ENCODE measurements around the gene SKOR1. TPM values are rescaled to one million over a fixed set of nuclear protein-coding genes. Genes with fewer than 3 reads are reported as not detected.

The SKOR1 gene
- total RNA-seq, 1 donor: not detected

DNA sequence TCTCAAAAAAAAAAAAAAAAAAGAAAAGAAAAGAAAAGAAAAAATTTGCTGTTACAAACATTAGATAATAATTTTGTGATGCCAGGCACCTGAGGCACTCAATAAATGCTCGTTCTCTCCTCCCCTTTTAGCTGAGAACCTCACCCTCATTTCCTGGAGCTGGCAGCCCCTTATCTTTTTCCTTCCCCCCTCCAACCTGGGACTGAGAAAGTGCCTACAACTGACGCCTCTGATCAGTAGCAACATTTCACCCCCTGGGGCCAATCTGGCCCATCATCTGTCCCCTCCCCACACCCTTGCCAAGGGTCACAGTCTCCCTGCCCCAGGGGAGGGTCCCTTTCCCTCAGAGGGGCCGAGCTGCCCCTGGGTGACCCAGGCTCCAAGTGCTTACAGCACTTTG lies 27.1 kb downstream of the SKOR1 start:
- no peak for DNase-seq (ENCODE audit: low read depth)
- H3K4me3 ChIP-seq (ENCODE audit: low read depth, low read length): no peak overlapping the region
- TF ChIP-seq, protein P1, sequence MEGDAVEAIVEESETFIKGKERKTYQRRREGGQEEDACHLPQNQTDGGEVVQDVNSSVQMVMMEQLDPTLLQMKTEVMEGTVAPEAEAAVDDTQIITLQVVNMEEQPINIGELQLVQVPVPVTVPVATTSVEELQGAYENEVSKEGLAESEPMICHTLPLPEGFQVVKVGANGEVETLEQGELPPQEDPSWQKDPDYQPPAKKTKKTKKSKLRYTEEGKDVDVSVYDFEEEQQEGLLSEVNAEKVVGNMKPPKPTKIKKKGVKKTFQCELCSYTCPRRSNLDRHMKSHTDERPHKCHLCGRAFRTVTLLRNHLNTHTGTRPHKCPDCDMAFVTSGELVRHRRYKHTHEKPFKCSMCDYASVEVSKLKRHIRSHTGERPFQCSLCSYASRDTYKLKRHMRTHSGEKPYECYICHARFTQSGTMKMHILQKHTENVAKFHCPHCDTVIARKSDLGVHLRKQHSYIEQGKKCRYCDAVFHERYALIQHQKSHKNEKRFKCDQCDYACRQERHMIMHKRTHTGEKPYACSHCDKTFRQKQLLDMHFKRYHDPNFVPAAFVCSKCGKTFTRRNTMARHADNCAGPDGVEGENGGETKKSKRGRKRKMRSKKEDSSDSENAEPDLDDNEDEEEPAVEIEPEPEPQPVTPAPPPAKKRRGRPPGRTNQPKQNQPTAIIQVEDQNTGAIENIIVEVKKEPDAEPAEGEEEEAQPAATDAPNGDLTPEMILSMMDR (IDR thresholded peaks at IDR 0.05; ENCODE audit: insufficient read depth, low read depth, low read length): no peak

DNA sequence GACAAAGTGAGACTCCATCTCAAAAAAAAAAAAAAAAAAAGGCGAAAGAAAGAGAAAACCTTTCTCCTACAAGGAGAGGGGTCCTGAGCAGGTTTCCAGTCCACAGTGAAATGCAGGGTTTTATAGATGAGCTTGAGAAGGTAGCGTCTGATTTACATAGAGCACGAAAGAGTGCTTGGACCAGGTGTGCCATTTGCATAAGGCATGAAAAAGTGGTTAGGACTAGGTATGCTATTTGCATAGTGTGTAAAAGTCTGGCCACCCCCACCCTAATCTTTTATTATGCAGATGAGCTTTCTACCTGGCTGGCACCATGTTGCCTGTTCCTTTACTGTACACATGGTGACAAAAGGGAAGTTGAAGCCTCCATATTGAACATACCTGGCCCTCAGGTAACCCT lies 28.1 kb downstream of the SKOR1 start:
- H3K4me3 ChIP-seq (ENCODE audit: low read depth, low read length): no peak overlapping the region
- TF ChIP-seq, protein P1 (IDR thresholded peaks at IDR 0.05; ENCODE audit: insufficient read depth, low read depth, low read length): no peak
- DNase-seq (ENCODE audit: low read depth): no peak

DNA sequence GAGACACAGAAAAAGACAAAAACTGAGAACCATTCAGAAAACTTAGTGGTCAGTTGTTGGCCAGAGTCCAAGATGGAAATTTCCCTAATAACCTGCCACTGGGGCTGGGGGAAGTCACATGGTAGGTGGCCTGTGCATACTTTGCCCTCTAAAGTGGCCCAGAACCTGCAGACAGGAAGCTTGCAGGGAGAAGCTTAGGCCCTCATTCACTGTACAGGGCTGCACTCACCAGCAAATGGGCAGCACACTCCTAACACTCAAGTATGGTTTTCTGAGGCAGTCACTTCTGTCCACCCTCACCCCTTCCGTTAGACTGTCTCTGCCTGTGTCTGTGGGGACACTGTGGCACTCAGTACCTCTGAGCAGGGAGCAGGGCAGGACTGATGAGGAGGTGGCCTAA lies 29.0 kb downstream of the SKOR1 start:
- TF ChIP-seq, protein P1 (IDR thresholded peaks at IDR 0.05; ENCODE audit: insufficient read depth, low read depth, low read length): no peak
- no peak for DNase-seq (ENCODE audit: low read depth)
- H3K4me3 ChIP-seq (ENCODE audit: low read depth, low read length): no peak overlapping the region

DNA sequence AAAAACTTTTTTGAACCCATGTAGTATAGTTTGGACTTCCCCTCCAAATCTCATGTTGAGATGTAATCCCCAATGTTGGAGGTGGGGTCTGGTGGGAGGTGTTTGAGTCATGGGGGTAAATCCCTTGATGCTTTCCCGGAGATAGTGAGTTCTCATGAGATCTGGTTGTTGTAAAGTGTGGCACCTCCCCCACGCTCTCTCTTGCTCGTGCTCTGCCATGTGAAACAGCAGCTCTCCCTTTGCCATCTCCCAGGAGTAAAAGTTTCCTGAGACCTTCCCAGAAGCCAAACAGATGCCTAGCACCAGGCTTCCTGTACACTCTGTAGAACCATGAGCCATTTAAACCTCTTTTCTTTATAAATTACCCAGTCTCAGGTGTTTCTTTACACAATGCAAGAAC lies 30.5 kb downstream of the SKOR1 start:
- DNase-seq (ENCODE audit: low read depth): no peak
- no peak overlapping the region for H3K4me3 ChIP-seq (ENCODE audit: low read depth, low read length)
- TF ChIP-seq, protein P1 (IDR thresholded peaks at IDR 0.05; ENCODE audit: insufficient read depth, low read depth, low read length): no peak

DNA sequence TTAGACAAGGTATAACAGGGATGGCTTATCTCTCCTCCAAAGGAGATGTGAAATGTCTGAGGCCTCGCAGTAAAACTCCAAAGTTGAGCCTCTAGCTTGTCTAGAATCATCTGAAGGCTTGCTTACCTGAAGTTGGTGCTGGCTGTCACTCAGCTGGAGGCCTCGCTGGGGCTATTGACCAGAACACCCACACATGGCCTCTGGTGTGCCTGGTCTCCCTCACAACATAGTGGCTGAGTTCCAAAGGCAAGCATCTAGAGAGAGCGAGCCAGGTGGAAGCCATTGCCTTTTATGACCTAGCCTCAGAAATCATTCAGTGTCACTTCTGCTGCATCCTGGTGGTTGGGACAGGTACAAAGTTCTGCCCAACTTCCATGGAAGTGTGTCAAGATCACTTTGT lies 31.9 kb downstream of the SKOR1 start:
- TF ChIP-seq, protein P1 (IDR thresholded peaks at IDR 0.05; ENCODE audit: insufficient read depth, low read depth, low read length): no peak
- DNase-seq (ENCODE audit: low read depth): no peak
- no peak overlapping the region for H3K4me3 ChIP-seq (ENCODE audit: low read depth, low read length)

DNA sequence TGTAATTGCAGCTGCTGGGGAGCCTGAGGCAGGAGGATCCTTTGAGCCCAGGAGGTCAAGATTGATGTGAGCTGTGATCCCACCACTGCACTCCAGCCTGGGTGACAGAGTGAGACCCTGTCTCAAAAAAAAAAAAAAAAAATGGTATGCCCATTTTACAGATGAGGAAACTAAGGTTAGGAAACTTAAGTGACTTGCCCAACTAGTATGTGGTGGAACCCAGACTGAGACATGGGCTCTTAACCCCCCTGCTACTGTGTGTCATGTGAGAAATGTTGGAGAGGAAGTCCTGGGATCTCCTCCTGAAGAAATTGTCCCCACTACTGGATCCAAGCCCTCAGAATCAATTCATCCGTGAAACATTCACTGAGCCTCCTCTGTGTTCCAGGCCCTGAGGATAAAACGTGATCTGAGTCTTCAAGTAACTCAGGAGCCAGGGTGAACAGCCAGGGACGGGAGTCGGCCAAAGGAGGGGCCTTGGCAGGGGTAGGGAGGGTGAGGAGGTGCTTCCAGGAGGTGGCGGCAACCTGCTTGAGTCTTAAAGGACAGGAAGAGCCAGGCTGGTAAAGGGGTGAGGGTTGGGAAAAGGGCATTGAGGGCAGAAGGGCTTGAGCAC lies 34.1 kb downstream of the SKOR1 start:
- TF ChIP-seq, protein P1 (IDR thresholded peaks at IDR 0.05; ENCODE audit: insufficient read depth, low read depth, low read length): no peak

DNA sequence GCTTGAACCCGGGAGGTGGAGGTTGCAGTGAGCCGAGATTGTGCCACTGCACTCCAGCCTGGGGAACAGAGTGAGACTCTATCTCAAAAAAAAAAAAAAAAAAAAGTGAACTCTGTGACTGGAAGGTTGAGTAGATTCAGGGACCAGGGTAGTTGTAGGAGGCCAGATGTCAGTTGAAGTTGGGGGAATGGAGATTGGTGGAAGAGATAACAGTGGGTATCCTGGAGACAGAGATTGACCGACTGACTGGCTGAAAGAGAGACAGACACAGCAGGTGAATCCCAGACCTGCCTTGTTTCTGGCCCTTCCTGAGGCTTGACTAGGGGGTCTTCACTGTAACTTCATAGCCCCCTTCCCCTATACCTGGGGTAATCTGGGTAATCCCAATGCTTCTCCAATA lies 36.7 kb downstream of the SKOR1 start:
- no peak overlapping the region for H3K4me3 ChIP-seq (ENCODE audit: low read depth, low read length)
- TF ChIP-seq, protein P1 (IDR thresholded peaks at IDR 0.05; ENCODE audit: insufficient read depth, low read depth, low read length): no peak
- no peak for DNase-seq (ENCODE audit: low read depth)

More for the DNA sequence above, 34.1 kb downstream of the SKOR1 start:
- no peak overlapping the region for H3K4me3 ChIP-seq (ENCODE audit: low read depth, low read length)
- DNase-seq (ENCODE audit: low read depth): no peak
